ENCODE results near the gene POFUT2. TPM values are rescaled to one million over a fixed set of nuclear protein-coding genes. Genes with fewer than 3 reads are reported as not detected.
A peak's percentile ranks its signal among the peaks of the same experiment; 100 is the strongest.

Gene POFUT2
- total RNA-seq, 2 donors from 2014 or later: 49.0 to 73.3 TPM

DNA sequence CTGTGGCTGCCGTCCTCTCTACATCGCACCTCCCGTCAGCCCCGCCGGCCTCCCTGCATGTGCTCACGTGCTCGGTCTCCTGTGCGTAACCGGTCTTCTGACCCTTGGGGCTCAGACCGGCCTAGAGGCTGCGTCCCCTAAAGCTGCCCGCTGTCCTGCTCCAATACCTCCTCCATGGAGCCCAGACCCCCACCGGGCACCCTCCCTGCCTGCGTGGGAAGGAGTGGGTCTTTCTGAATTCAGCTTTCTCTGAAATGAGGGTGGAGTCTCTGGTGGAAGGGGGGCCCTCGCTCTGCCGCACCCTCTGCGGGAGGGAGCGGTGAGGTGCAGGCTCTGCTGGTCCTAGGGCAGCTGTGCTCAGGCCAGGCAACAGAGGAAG lies 18.7 kb upstream of the POFUT2 start:
- no peak overlapping the region for H3K9ac ChIP-seq (ENCODE audit: extremely low read depth, low read length, poor library complexity, severe bottlenecking)

DNA sequence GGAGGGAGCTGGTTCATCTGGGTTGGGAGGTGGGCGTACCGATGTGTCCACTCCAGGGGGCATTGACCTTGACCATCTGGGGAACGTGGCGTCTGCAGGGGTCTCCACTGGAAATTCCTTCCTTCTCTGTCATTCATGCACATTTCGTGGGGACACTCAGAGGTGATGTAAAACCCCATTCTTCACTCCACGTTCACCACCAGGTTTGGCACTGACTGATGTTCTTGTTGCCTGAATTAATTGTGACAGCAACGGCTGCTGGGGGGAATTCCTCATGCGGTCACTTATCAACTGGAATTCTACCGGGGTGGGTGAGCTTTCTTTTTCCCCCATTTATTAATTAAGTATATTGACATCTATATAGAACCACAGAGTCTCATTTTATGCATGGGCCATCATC lies 18.1 kb upstream of the POFUT2 start:
- WGBS, 2 experiments (ENCODE audit: insufficient coverage in 1 of 2, insufficient read length in 1 of 2): 91 to 94% methylated on average over 6 to 9 of the region's 9 CpGs
- Mint-ChIP-seq H3K4me3 (no peak overlapping the region), H3K4me1 (peaks cover 11% of the 10 kb centered on the region), H3K36me3 (ENCODE audit: low read depth) (no peaks in the 10 kb centered on the region), H3K27ac (no peak overlapping the region), H3K9me3 (no peaks in the 10 kb centered on the region), H3K27me3 (ENCODE audit: insufficient read depth) (no peaks in the 10 kb centered on the region)
- no peaks in the 10 kb centered on the region for H3K36me3 ChIP-seq (ENCODE audit: control insufficient read depth, insufficient read depth, low read length)
- H3K4me1 ChIP-seq (ENCODE audit: control insufficient read depth, insufficient read depth, low read length): peaks cover 9% of the 10 kb centered on the region
- peak; percentile 18 for DNase-seq
- no peaks in the 10 kb centered on the region for H3K9me3 ChIP-seq (ENCODE audit: control insufficient read depth, low read length)
- H3K9ac ChIP-seq (ENCODE audit: extremely low read depth, low read length, poor library complexity, severe bottlenecking): no peak overlapping the region
- no peaks in the 10 kb centered on the region for H3K27me3 ChIP-seq (ENCODE audit: control insufficient read depth, insufficient read depth, low read length, poor library complexity, severe bottlenecking)
- TF ChIP-seq, protein P1, sequence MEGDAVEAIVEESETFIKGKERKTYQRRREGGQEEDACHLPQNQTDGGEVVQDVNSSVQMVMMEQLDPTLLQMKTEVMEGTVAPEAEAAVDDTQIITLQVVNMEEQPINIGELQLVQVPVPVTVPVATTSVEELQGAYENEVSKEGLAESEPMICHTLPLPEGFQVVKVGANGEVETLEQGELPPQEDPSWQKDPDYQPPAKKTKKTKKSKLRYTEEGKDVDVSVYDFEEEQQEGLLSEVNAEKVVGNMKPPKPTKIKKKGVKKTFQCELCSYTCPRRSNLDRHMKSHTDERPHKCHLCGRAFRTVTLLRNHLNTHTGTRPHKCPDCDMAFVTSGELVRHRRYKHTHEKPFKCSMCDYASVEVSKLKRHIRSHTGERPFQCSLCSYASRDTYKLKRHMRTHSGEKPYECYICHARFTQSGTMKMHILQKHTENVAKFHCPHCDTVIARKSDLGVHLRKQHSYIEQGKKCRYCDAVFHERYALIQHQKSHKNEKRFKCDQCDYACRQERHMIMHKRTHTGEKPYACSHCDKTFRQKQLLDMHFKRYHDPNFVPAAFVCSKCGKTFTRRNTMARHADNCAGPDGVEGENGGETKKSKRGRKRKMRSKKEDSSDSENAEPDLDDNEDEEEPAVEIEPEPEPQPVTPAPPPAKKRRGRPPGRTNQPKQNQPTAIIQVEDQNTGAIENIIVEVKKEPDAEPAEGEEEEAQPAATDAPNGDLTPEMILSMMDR (conservative IDR thresholded peaks at IDR 0.05): no peak
- H3K4me3 ChIP-seq (ENCODE audit: low read length): no peak overlapping the region
- peak overlapping the region; percentile 82 for H3K27ac ChIP-seq (ENCODE audit: low read depth, low read length)

More for the DNA sequence above, 18.7 kb upstream of the POFUT2 start:
- Mint-ChIP-seq H3K4me1 (peaks cover 11% of the 10 kb centered on the region), H3K27ac (no peak overlapping the region), H3K27me3 (ENCODE audit: insufficient read depth) (no peaks in the 10 kb centered on the region), H3K9me3 (no peaks in the 10 kb centered on the region), H3K4me3 (no peak overlapping the region), H3K36me3 (ENCODE audit: low read depth) (no peaks in the 10 kb centered on the region)
- Histone ChIP-seq H3K4me3 (ENCODE audit: low read length) (no peak overlapping the region), H3K9me3 (ENCODE audit: control insufficient read depth, low read length) (no peaks in the 10 kb centered on the region), H3K4me1 (ENCODE audit: control insufficient read depth, insufficient read depth, low read length) (peaks cover 9% of the 10 kb centered on the region), H3K27me3 (ENCODE audit: control insufficient read depth, insufficient read depth, low read length, poor library complexity, severe bottlenecking) (no peaks in the 10 kb centered on the region), H3K27ac (ENCODE audit: low read depth, low read length) (peak overlapping the region; percentile 82), H3K36me3 (ENCODE audit: control insufficient read depth, insufficient read depth, low read length) (no peaks in the 10 kb centered on the region)
- WGBS, 2 experiments (ENCODE audit: insufficient coverage in 1 of 2, insufficient read length in 1 of 2): 88 to 91% methylated on average over 8 to 18 of the region's 18 CpGs
- TF ChIP-seq, protein P1 (conservative IDR thresholded peaks at IDR 0.05): no peak
- DNase-seq: peak; percentile 43

DNA sequence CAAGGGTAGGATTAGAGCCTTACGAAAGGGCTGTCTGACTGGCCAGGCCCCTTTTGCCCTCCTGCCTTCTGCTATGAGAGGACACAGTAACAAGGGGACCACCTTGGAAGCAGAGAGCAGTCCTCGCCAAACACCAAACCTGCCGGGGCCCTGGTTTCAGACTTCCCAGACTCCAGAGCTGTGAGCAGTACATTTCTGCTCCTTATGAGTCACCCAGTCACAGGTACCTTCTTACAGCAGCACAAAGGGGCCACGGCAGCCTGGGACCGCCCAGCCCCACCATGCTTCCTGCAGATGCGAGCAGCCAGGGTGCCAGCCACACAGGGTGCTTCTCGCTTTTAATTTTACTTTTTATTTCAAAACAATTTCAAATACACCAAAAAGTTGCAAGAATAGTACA lies 17.2 kb upstream of the POFUT2 start:
- H3K4me1 Mint-ChIP-seq: peaks cover 11% of the 10 kb centered on the region

More for the DNA sequence above, 17.2 kb upstream of the POFUT2 start:
- no peaks in the 10 kb centered on the region for H3K27me3 ChIP-seq (ENCODE audit: control insufficient read depth, insufficient read depth, low read length, poor library complexity, severe bottlenecking)
- H3K4me1 ChIP-seq (ENCODE audit: control insufficient read depth, insufficient read depth, low read length): peaks cover 9% of the 10 kb centered on the region
- Mint-ChIP-seq H3K36me3 (ENCODE audit: low read depth) (no peaks in the 10 kb centered on the region), H3K27ac (no peak overlapping the region), H3K4me3 (no peak overlapping the region), H3K27me3 (ENCODE audit: insufficient read depth) (no peaks in the 10 kb centered on the region), H3K9me3 (no peaks in the 10 kb centered on the region)
- no peak overlapping the region for H3K9ac ChIP-seq (ENCODE audit: extremely low read depth, low read length, poor library complexity, severe bottlenecking)
- TF ChIP-seq, protein P1 (conservative IDR thresholded peaks at IDR 0.05): no peak
- H3K36me3 ChIP-seq (ENCODE audit: control insufficient read depth, insufficient read depth, low read length): no peaks in the 10 kb centered on the region
- no peak overlapping the region for H3K27ac ChIP-seq (ENCODE audit: low read depth, low read length)
- no peak overlapping the region for H3K4me3 ChIP-seq (ENCODE audit: low read length)
- peak; percentile 33 for DNase-seq
- H3K9me3 ChIP-seq (ENCODE audit: control insufficient read depth, low read length): no peaks in the 10 kb centered on the region
- WGBS, 2 experiments (ENCODE audit: insufficient coverage in 1 of 2, insufficient read length in 1 of 2): 94 to 98% methylated on average over 3 to 7 of the region's 7 CpGs

Measured in endodermal cell (in vitro differentiated cells).